Measurements from ENCODE around the gene DTNB.
"Not testable (repeated sequence)": the region's sequence is repeated elsewhere in the genome, so short reads cannot be mapped to it uniquely, and the experiment has no call there.

Gene DTNB

GRCh38 chr2:25623361-25623760 is 50.0 kb downstream of the DTNB start:
- no peak for DNase-seq (ENCODE audit: low spot score)

- no peak for DNase-seq (ENCODE audit: low spot score)
These were observed 52.7 kb downstream of the DTNB start for GRCh38 chr2:25620711-25621110.

GRCh38 chr2:25620077-25620476 is 53.3 kb downstream of the DTNB start:
- no peak for DNase-seq (ENCODE audit: low spot score)

GRCh38 chr2:25619185-25619584 is 54.2 kb downstream of the DTNB start:
- DNase-seq (ENCODE audit: low spot score), result no peak

- DNase-seq (ENCODE audit: low spot score), result peak; percentile 19
These were observed 54.7 kb downstream of the DTNB start for GRCh38 chr2:25618676-25619075.

- peak; percentile 73 for DNase-seq (ENCODE audit: low spot score)
These were observed 55.3 kb downstream of the DTNB start for GRCh38 chr2:25617948-25618646.

GRCh38 chr2:25615920-25616319 is 57.5 kb downstream of the DTNB start:
- no peak for DNase-seq (ENCODE audit: low spot score)

- no peak for DNase-seq (ENCODE audit: low spot score)
These were observed 58.0 kb downstream of the DTNB start for GRCh38 chr2:25615386-25615785.

- no peak for DNase-seq (ENCODE audit: low spot score)
These were observed 58.7 kb downstream of the DTNB start for GRCh38 chr2:25614711-25615110.

GRCh38 chr2:25608718-25609117 is 64.7 kb downstream of the DTNB start:
- DNase-seq (ENCODE audit: low spot score), result no peak

GRCh38 chr2:25606892-25607291 is 66.5 kb downstream of the DTNB start:
- peak; percentile 13 for DNase-seq (ENCODE audit: low spot score)

- DNase-seq (ENCODE audit: low spot score), result no peak
These were observed 71.0 kb downstream of the DTNB start for GRCh38 chr2:25602333-25602723.

GRCh38 chr2:25601711-25602332 is 71.6 kb downstream of the DTNB start:
- not testable (repeated sequence) for DNase-seq (ENCODE audit: low spot score)

- no peak for DNase-seq (ENCODE audit: low spot score)
These were observed 74.5 kb downstream of the DTNB start for GRCh38 chr2:25598911-25599310.

GRCh38 chr2:25598332-25598731 is 75.0 kb downstream of the DTNB start:
- no peak for DNase-seq (ENCODE audit: low spot score)

GRCh38 chr2:25597881-25598280 is 75.5 kb downstream of the DTNB start:
- no peak for DNase-seq (ENCODE audit: low spot score)

- DNase-seq (ENCODE audit: low spot score), result no peak
These were observed 76.7 kb downstream of the DTNB start for GRCh38 chr2:25596516-25597244.

- no peak for DNase-seq (ENCODE audit: low spot score)
These were observed 78.0 kb downstream of the DTNB start for GRCh38 chr2:25595393-25595792.

- DNase-seq (ENCODE audit: low spot score), result no peak
These were observed 78.4 kb downstream of the DTNB start for GRCh38 chr2:25594991-25595390.

GRCh38 chr2:25592766-25593292 is 80.5 kb downstream of the DTNB start:
- DNase-seq (ENCODE audit: low spot score), result no peak

GRCh38 chr2:25590921-25591505 is 82.4 kb downstream of the DTNB start:
- DNase-seq (ENCODE audit: low spot score), result no peak

- no peak for DNase-seq (ENCODE audit: low spot score)
These were observed 83.6 kb downstream of the DTNB start for GRCh38 chr2:25589676-25590205.
